ENCODE results near the gene SMARCA2.

The SMARCA2 gene

GRCh38 chr9:2039294-2040180 is 24.4 kb downstream of the SMARCA2 start:
- no peak for DNase-seq (ENCODE audit: low read depth in 1 of 2, low spot score in 1 of 2)

- no peak for DNase-seq (ENCODE audit: low read depth in 1 of 2, low spot score in 1 of 2)
These were observed 25.7 kb downstream of the SMARCA2 start for GRCh38 chr9:2040828-2041227.

GRCh38 chr9:2041736-2042135 is 26.6 kb downstream of the SMARCA2 start:
- DNase-seq (ENCODE audit: low read depth in 1 of 2, low spot score in 1 of 2), result no peak

GRCh38 chr9:2043243-2043642 is 28.1 kb downstream of the SMARCA2 start:
- no peak for DNase-seq (ENCODE audit: low read depth in 1 of 2, low spot score in 1 of 2)

GRCh38 chr9:2043881-2044462 is 28.8 kb downstream of the SMARCA2 start:
- no peak for DNase-seq (ENCODE audit: low read depth in 1 of 2, low spot score in 1 of 2)

- DNase-seq (ENCODE audit: low read depth in 1 of 2, low spot score in 1 of 2), result no peak
These were observed 32.1 kb downstream of the SMARCA2 start for GRCh38 chr9:2047144-2047671.

GRCh38 chr9:2047916-2048315 is 32.8 kb downstream of the SMARCA2 start:
- no peak for DNase-seq (ENCODE audit: low read depth in 1 of 2, low spot score in 1 of 2)

- DNase-seq (ENCODE audit: low read depth in 1 of 2, low spot score in 1 of 2), result no peak
These were observed 35.1 kb downstream of the SMARCA2 start for GRCh38 chr9:2050236-2050635.

GRCh38 chr9:2053883-2054845 is 39.0 kb downstream of the SMARCA2 start:
- peak; percentile 17 to 41 for DNase-seq (ENCODE audit: low read depth in 1 of 2, low spot score in 1 of 2)

- peak in 1 of 2 donors; percentile 7 for DNase-seq (ENCODE audit: low read depth in 1 of 2, low spot score in 1 of 2)
These were observed 40.1 kb downstream of the SMARCA2 start for GRCh38 chr9:2055203-2055658.

GRCh38 chr9:2059274-2059929 is 44.3 kb downstream of the SMARCA2 start:
- DNase-seq (ENCODE audit: low read depth in 1 of 2, low spot score in 1 of 2), result no peak

- no peak for DNase-seq (ENCODE audit: low read depth in 1 of 2, low spot score in 1 of 2)
These were observed 45.3 kb downstream of the SMARCA2 start for GRCh38 chr9:2060424-2060823.

GRCh38 chr9:2065704-2066103 is 50.6 kb downstream of the SMARCA2 start:
- no peak for DNase-seq (ENCODE audit: low read depth in 1 of 2, low spot score in 1 of 2)

- DNase-seq (ENCODE audit: low read depth in 1 of 2, low spot score in 1 of 2), result no peak
These were observed 51.4 kb downstream of the SMARCA2 start for GRCh38 chr9:2066312-2067273.

- no peak for DNase-seq (ENCODE audit: low read depth in 1 of 2, low spot score in 1 of 2)
These were observed 57.7 kb downstream of the SMARCA2 start for GRCh38 chr9:2072752-2073405.

- DNase-seq (ENCODE audit: low read depth in 1 of 2, low spot score in 1 of 2), result no peak
These were observed 67.6 kb downstream of the SMARCA2 start for GRCh38 chr9:2082772-2083171.

GRCh38 chr9:2083479-2083878 is 68.3 kb downstream of the SMARCA2 start:
- DNase-seq (ENCODE audit: low read depth in 1 of 2, low spot score in 1 of 2), result no peak

GRCh38 chr9:2085716-2086115 is 70.6 kb downstream of the SMARCA2 start:
- DNase-seq (ENCODE audit: low read depth in 1 of 2, low spot score in 1 of 2), result no peak

GRCh38 chr9:2086116-2086515 is 71.0 kb downstream of the SMARCA2 start:
- no peak for DNase-seq (ENCODE audit: low read depth in 1 of 2, low spot score in 1 of 2)
